Vagina (tissue), 2 donors: ENCODE measurements around the gene DYNC1I1.

Source experiments
- POLR2A ChIP-seq, 2 donors: fragments of 450-650 bp; IDR thresholded peaks; one replicate each; pipeline ENCODE4 v1.6.1; 2017; ENCODE audit warnings: antibody characterized with exemption in 2 of 2, mild to moderate bottlenecking in 2 of 2, moderate library complexity in 2 of 2
- POLR2AphosphoS5 ChIP-seq, 2 donors: sonication (generic); formaldehyde crosslinking; IDR thresholded peaks; one replicate each; pipeline ENCODE4 v1.9.0; 2017; ENCODE audit warnings: antibody characterized with exemption in 2 of 2, mild to moderate bottlenecking in 2 of 2, low read depth in 1 of 2; ENCODE audit not compliant: insufficient read depth in 1 of 2
- TF ChIP-seq, protein P1 (sequence below), 3 experiments: fragments of 450-650 bp in 2 of 3; fragments of 200-600 bp in 1 of 3; sonication (generic) in 1 of 3; IDR thresholded peaks; one replicate each; pipeline ENCODE4 v1.5.1; 2017 to 2019; ENCODE audit warnings: antibody characterized with exemption in 3 of 3, mild to moderate bottlenecking in 2 of 3, moderate library complexity in 2 of 3

- TF ChIP-seq, protein P1, sequence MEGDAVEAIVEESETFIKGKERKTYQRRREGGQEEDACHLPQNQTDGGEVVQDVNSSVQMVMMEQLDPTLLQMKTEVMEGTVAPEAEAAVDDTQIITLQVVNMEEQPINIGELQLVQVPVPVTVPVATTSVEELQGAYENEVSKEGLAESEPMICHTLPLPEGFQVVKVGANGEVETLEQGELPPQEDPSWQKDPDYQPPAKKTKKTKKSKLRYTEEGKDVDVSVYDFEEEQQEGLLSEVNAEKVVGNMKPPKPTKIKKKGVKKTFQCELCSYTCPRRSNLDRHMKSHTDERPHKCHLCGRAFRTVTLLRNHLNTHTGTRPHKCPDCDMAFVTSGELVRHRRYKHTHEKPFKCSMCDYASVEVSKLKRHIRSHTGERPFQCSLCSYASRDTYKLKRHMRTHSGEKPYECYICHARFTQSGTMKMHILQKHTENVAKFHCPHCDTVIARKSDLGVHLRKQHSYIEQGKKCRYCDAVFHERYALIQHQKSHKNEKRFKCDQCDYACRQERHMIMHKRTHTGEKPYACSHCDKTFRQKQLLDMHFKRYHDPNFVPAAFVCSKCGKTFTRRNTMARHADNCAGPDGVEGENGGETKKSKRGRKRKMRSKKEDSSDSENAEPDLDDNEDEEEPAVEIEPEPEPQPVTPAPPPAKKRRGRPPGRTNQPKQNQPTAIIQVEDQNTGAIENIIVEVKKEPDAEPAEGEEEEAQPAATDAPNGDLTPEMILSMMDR (IDR thresholded peaks at IDR 0.05): no peak
- no peak for TF ChIP-seq POLR2A (IDR thresholded peaks at IDR 0.05)
- TF ChIP-seq POLR2AphosphoS5 (IDR thresholded peaks at IDR 0.05; ENCODE audit: insufficient read depth in 1 of 2, low read depth in 1 of 2): no peak
Observed at GRCh38 chr7:96026611-96027010, 254.3 kb downstream of the DYNC1I1 start.
